GM12878 (cell line): ENCODE results near the gene FRZB. TPM values are rescaled to one million over a fixed set of nuclear protein-coding genes. Genes with fewer than 3 reads are reported as not detected.

Experiments
- ATAC-seq: fragments of 200-7000 bp; cut with Tn5 transposase; 3 replicates; pipeline ENCODE4 v1.9.1; 2020; ENCODE audit warnings: mild to moderate bottlenecking, moderate library complexity
- BruUV-seq: library from RNA; stranded (reverse); fragments of 400-500 nt; replicated peaks from 2 replicates; lab custom pipeline; 2021; lab: Mats Ljungman, UMichigan
- CTCF ChIA-PET: fragments of 300-600 bp; sonication (Branson Sonifier 250); formaldehyde crosslinking; extraction: SDS; loops from one replicate; lab custom pipeline; 2021; ENCODE audit warnings: inconsistent platforms; lab: Yijun Ruan, JAX
- POLR2A ChIA-PET: fragments of 350-600 bp; formaldehyde crosslinking; extraction: SDS; loops from one replicate; lab custom pipeline; 2021; ENCODE audit warnings: inconsistent platforms; lab: Charles Lee
- RAD21 ChIA-PET: fragments of 300-600 bp; sonication (Branson Sonifier 250); formaldehyde crosslinking; loops from one replicate; lab custom pipeline; 2023; ENCODE audit warnings: antibody characterized with exemption; ENCODE audit not compliant: unreplicated experiment; lab: Charles Lee
- SMC1A ChIA-PET: fragments of 300-600 bp; sonication (Branson Sonifier 250); formaldehyde crosslinking; loops from one replicate; lab custom pipeline; 2023; ENCODE audit not compliant: unreplicated experiment, uncharacterized antibody; lab: Charles Lee
- DNase-seq: peaks from one replicate; pipeline ENCODE4 v3.0.0-alpha.2; 2011; ENCODE audit warnings: low read depth, low spot score
- FAIRE-seq: peaks from 3 replicates; lab custom pipeline; 2011; peaks lifted over from hg19 to GRCh38; lab: Jason Lieb, UNC
- H2AFZ ChIP-seq: 2 replicates; pipeline ENCODE4 v1.6.0; 2011; ENCODE audit warnings: low read depth, low read length, control low read depth; ENCODE audit not compliant: control insufficient read depth
- H3K27ac ChIP-seq: 2 replicates; pipeline ENCODE4 v1.5.1; 2011; ENCODE audit warnings: control low read depth; ENCODE audit not compliant: control insufficient read depth, insufficient read depth
- H3K27me3 ChIP-seq, 2 experiments: replicated peaks in 1 of 2; 2 replicates each; pipeline versions ENCODE4 v1.6.0 to v1.6.1; 2011; ENCODE audit warnings: low read length in 1 of 2; ENCODE audit not compliant: control insufficient read depth in 2 of 2, insufficient read depth in 2 of 2
- H3K36me3 ChIP-seq, 2 experiments: 2 replicates each; pipeline ENCODE4 v1.5.1; 2011; ENCODE audit warnings: low read length in 1 of 2; ENCODE audit not compliant: control insufficient read depth in 2 of 2, insufficient read depth in 2 of 2
- H3K4me1 ChIP-seq: 2 replicates; pipeline ENCODE4 v1.6.1; 2011; ENCODE audit warnings: mild to moderate bottlenecking, low read length, moderate library complexity, mixed read lengths; ENCODE audit not compliant: control insufficient read depth, insufficient read depth
- H3K4me2 ChIP-seq: 2 replicates; pipeline ENCODE4 v1.6.0; 2011; ENCODE audit warnings: control low read depth; ENCODE audit not compliant: control insufficient read depth, insufficient read depth
- H3K4me3 ChIP-seq: fragments of 200-600 bp; sonication (generic); 2 replicates; pipeline ENCODE4 v1.5.1; 2016
- H3K79me2 ChIP-seq: 2 replicates; pipeline ENCODE4 v1.6.0; 2011; ENCODE audit warnings: low read length; ENCODE audit not compliant: control insufficient read depth, insufficient read depth
- H3K9ac ChIP-seq: 2 replicates; pipeline ENCODE4 v1.8.0; 2011; ENCODE audit warnings: low read length, control low read depth, mixed read lengths; ENCODE audit not compliant: control insufficient read depth, insufficient read depth
- H3K9me3 ChIP-seq: replicated peaks from 3 replicates; pipeline ENCODE4 v1.5.1; 2011; ENCODE audit warnings: mild to moderate bottlenecking, low read length; ENCODE audit not compliant: control insufficient read depth, insufficient read depth
- H4K20me1 ChIP-seq: 2 replicates; pipeline ENCODE4 v1.6.0; 2011; ENCODE audit not compliant: control insufficient read depth, insufficient read depth
- EZH2 ChIP-seq: IDR thresholded peaks from 2 replicates; pipeline ENCODE4 v1.6.1; 2012; ENCODE audit warnings: low read depth, mild to moderate bottlenecking, control low read depth, inconsistent platforms, low read length, borderline replicate concordance; ENCODE audit not compliant: control insufficient read depth
- MYC ChIP-seq: IDR thresholded peaks from 2 replicates; pipeline ENCODE4 v1.6.1; 2011; ENCODE audit warnings: mild to moderate bottlenecking, low read length, moderate library complexity, inconsistent platforms; ENCODE audit not compliant: insufficient read depth, insufficient replicate concordance, insufficient read length, severe bottlenecking
- PAX5 ChIP-seq: IDR thresholded peaks from 2 replicates; pipeline ENCODE4 v1.6.1; 2011; ENCODE audit warnings: low read depth, low read length, borderline replicate concordance
- PKNOX1 ChIP-seq: fragments of 450-650 bp; IDR thresholded peaks from 2 replicates; pipeline ENCODE4 v1.6.1; 2016; ENCODE audit warnings: mild to moderate bottlenecking
- RUNX3 ChIP-seq: IDR thresholded peaks from 2 replicates; pipeline ENCODE4 v1.6.1; 2012; ENCODE audit warnings: low read length, inconsistent platforms
- STAT1 ChIP-seq: fragments of 450-650 bp; conservative IDR thresholded peaks from 2 replicates; pipeline ENCODE4 v1.6.1; 2014; ENCODE audit warnings: antibody characterized with exemption, mild to moderate bottlenecking
- STAT3 ChIP-seq: IDR thresholded peaks from 2 replicates; pipeline ENCODE4 v1.6.1; 2011; ENCODE audit warnings: low read depth, low read length, improper control_type of control experiment
- WGBS: methylation state at CpG from one replicate; pipeline ENCODE4 v1.1.6; 2016; ENCODE audit warnings: low lambda C conversion rate; ENCODE audit not compliant: insufficient replicate concordance, insufficient coverage; ENCODE audit errors: missing lambda C conversion rate; 5-methylcytosine and 5-hydroxymethylcytosine counted together
- in situ Hi-C: fragments of 300-500 bp; cut with MboI; formaldehyde crosslinking; loops from 9 replicates; pipeline ENCODE4 v1.14.3; 2018; ENCODE audit warnings: mixed read lengths
- intact Hi-C: fragments of 100-400 bp; cut with micrococcal nuclease; formaldehyde crosslinking; loops from one replicate; pipeline ENCODE4 v1.14.2; 2022; ENCODE audit not compliant: unreplicated experiment
- polyA plus RNA-seq, 11 experiments: library from polyadenylated mRNA; depleted of rRNA in 4 of 11; unstranded in 6 of 11; stranded (reverse) in 5 of 11; fragments of >200 nt; fragmentation: Nextera tagmentation in 4 of 11; fragmentation: Illumina TruSeq in 1 of 11; extraction: Ambion mirVana in 4 of 11; extraction: Trizol in 1 of 11; gene quantifications; 1 replicate in 1 of 11; 2 replicates in 10 of 11; pipeline versions ENCODE4 v1.2.1 to v1.2.3, GENCODE V29; 2011 to 2016; ENCODE audit warnings: inconsistent platforms in 2 of 11, missing spikeins in 2 of 11, low read depth in 1 of 11
- total RNA-seq, 4 experiments: library from RNA; depleted of rRNA in 3 of 4; stranded (reverse); fragments of >200 nt in 3 of 4; fragmentation: Illumina TruSeq in 1 of 4; extraction: Trizol in 1 of 4; gene quantifications; 2 replicates each; pipeline versions ENCODE4 v1.2.1 to v1.2.3, GENCODE V29; 2013 to 2021

FRZB gene
- total and polyA plus RNA-seq, 10 of the 15 experiments (the other 5 are each of a cell fraction or from before 2014, with no cell fraction given), result 0.03 TPM; not detected in 9

GRCh38 chr2:182868054-182868796 is 1.8 kb upstream of the FRZB start:
- Histone ChIP-seq H2AFZ (no peak overlapping the region), H3K79me2 (no peaks in the 10 kb centered on the region), H3K9ac (no peak overlapping the region), H3K27ac (no peak overlapping the region), H3K36me3 (no peaks in the 10 kb centered on the region), H3K4me1 (no peaks in the 10 kb centered on the region), H3K4me3 (no peak overlapping the region), H4K20me1 (no peaks in the 10 kb centered on the region), H3K27me3 (peaks cover 8 to 17% of the 10 kb centered on the region in 2 experiments), H3K4me2 (no peak overlapping the region), H3K9me3 (no peaks in the 10 kb centered on the region)
- FAIRE-seq (no peak), ATAC-seq (no peak), DNase-seq (no peak)
- TF ChIP-seq MYC, result no peak
- no peak for TF ChIP-seq EZH2
- TF ChIP-seq PKNOX1, result no peak
- no peak for TF ChIP-seq STAT1
- no peak for TF ChIP-seq RUNX3
- no peak for TF ChIP-seq STAT3
- no peak for TF ChIP-seq PAX5
- in situ Hi-C loops, result no loop called here
- SMC1A ChIA-PET, result interaction anchor here (1.2 kb wide), 1 partner anchor 9 kb away, joined by 3 read pairs; no protein-coding TSS in a partner anchor
- intact Hi-C loops, result no loop called here
- RAD21 ChIA-PET, result no interaction called here
- POLR2A ChIA-PET, result no interaction called here
- CTCF ChIA-PET, result no interaction called here
- no TSS peak for BruUV-seq
- WGBS, result 2% methylated on average over 6 of the region's 6 CpGs
